PFSK-1 (cell line): ENCODE data around the gene NT5DC3.

ENCODE experiments used
- FOXP2 ChIP-seq: optimal IDR thresholded peaks from 2 replicates; pipeline ENCODE3; 2011; ENCODE audit warnings: borderline replicate concordance, control low read depth, inconsistent platforms; ENCODE audit not compliant: insufficient read depth; ENCODE audit errors: extremely low read length, extremely low read depth
- POLR2AphosphoS5 ChIP-seq: IDR thresholded peaks from 2 replicates; pipeline ENCODE4 v1.6.1; 2012; ENCODE audit warnings: low read depth, mild to moderate bottlenecking, control low read depth, low read length, moderate library complexity
- SIN3A ChIP-seq: IDR thresholded peaks from 2 replicates; pipeline ENCODE4 v1.6.1; 2012; ENCODE audit warnings: mild to moderate bottlenecking, low read length, moderate library complexity, borderline replicate concordance; ENCODE audit not compliant: insufficient read depth
- TAF1 ChIP-seq: IDR thresholded peaks from 2 replicates; pipeline ENCODE4 v1.6.1; 2012; ENCODE audit warnings: low read length, control low read depth, borderline replicate concordance; ENCODE audit not compliant: insufficient read depth
- TF ChIP-seq, protein P1 (sequence below), 2 experiments: IDR thresholded peaks; 2 replicates each; pipeline versions ENCODE4 v1.6.1 to v1.8.0; 2011 to 2012; ENCODE audit warnings: low read depth in 2 of 2, low read length in 2 of 2, control low read depth in 1 of 2, inconsistent platforms in 1 of 2, mild to moderate bottlenecking in 1 of 2, moderate library complexity in 1 of 2; ENCODE audit not compliant: insufficient read depth in 1 of 2

The NT5DC3 gene

DNA sequence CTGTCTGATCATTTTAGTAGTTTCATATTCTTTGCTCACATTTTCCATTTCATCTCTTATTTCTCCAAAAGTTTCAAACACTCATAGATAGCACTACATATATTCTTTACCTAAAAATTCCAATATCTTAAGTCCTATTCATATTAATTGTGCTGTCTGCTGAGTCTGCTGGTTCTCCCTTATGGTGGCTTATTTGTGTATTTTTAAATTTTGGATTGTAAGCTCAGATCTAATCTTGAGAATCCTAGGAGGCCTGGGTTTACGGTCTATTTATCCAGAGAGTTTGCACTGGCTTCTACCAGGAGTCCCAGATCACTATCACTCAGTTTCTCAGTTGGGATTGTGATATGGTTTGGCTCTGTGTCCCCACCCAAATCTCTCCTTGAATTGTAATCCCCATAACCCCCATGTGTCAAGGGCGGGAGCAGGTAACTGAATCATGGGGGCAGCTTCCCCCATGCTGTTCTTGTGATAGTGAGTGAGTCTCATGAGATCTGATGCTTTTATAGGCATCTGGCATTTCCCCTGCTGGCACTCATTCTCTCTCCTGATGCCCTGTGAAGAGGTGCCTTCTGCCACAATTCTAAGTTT, 10.2 kb downstream of the NT5DC3 start:
- no peak for TF ChIP-seq TAF1
- no peak for TF ChIP-seq FOXP2
- no peak for TF ChIP-seq SIN3A
- no peak for TF ChIP-seq POLR2AphosphoS5
- TF ChIP-seq, protein P1, sequence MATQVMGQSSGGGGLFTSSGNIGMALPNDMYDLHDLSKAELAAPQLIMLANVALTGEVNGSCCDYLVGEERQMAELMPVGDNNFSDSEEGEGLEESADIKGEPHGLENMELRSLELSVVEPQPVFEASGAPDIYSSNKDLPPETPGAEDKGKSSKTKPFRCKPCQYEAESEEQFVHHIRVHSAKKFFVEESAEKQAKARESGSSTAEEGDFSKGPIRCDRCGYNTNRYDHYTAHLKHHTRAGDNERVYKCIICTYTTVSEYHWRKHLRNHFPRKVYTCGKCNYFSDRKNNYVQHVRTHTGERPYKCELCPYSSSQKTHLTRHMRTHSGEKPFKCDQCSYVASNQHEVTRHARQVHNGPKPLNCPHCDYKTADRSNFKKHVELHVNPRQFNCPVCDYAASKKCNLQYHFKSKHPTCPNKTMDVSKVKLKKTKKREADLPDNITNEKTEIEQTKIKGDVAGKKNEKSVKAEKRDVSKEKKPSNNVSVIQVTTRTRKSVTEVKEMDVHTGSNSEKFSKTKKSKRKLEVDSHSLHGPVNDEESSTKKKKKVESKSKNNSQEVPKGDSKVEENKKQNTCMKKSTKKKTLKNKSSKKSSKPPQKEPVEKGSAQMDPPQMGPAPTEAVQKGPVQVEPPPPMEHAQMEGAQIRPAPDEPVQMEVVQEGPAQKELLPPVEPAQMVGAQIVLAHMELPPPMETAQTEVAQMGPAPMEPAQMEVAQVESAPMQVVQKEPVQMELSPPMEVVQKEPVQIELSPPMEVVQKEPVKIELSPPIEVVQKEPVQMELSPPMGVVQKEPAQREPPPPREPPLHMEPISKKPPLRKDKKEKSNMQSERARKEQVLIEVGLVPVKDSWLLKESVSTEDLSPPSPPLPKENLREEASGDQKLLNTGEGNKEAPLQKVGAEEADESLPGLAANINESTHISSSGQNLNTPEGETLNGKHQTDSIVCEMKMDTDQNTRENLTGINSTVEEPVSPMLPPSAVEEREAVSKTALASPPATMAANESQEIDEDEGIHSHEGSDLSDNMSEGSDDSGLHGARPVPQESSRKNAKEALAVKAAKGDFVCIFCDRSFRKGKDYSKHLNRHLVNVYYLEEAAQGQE (IDR thresholded peaks at IDR 0.05; ENCODE audit: insufficient read depth in 1 of 2, low read depth in 2 of 2, low read length in 2 of 2): no peak

- no peak for TF ChIP-seq SIN3A
- no peak for TF ChIP-seq TAF1
- TF ChIP-seq POLR2AphosphoS5: no peak
- TF ChIP-seq, protein P1 (IDR thresholded peaks at IDR 0.05; ENCODE audit: insufficient read depth in 1 of 2, low read depth in 2 of 2, low read length in 2 of 2): no peak
- no peak for TF ChIP-seq FOXP2
Observed at GRCh38 chr12:103830025-103830725, 10.9 kb downstream of the NT5DC3 start.

DNA sequence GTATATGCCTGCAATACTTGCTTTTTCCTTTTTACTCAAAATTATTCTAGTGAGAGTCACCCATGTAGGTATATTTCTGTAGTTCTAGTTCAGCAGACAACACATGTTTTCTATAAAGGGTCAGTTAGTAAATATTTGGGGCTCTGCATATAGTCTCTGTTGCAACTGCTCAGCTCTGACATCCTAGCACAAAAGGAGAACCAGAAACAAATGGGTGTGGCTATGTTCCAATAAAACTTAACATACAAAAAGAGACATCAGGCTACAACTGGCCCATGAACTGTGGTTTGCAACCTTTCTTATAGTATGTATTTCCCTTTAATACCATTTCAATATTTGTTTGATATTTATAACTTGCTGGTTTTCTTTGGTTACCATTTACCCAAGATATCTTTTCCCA, 11.9 kb downstream of the NT5DC3 start:
- TF ChIP-seq FOXP2 (no peak), TAF1 (no peak), SIN3A (no peak), POLR2AphosphoS5 (no peak)
- TF ChIP-seq, protein P1 (IDR thresholded peaks at IDR 0.05; ENCODE audit: insufficient read depth in 1 of 2, low read depth in 2 of 2, low read length in 2 of 2): no peak

DNA sequence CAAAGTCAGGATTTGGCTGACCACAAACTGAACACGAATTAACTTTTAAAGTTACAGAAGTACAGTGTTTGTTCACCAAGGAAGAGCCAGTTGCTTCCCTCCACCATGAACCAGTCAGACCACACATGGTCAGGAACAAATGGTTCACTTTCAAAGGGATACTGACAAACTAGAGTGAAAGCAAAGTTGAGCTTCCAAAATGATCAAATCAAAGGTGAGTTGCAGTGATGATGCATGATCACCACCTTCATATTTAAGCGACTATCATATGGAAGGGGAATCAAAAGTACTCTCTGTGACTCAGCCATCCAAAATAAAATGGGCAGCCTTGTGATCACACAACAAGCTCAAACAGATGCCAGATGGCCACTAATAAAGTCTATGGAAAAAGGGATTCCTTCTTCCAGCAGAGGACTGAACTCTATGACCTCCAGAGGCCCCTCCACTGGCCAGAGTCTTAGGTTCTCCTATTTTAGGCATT, 13.1 kb downstream of the NT5DC3 start:
- no peak for TF ChIP-seq TAF1
- TF ChIP-seq, protein P1 (IDR thresholded peaks at IDR 0.05; ENCODE audit: insufficient read depth in 1 of 2, low read depth in 2 of 2, low read length in 2 of 2): no peak
- TF ChIP-seq POLR2AphosphoS5: no peak
- TF ChIP-seq FOXP2: no peak
- no peak for TF ChIP-seq SIN3A

DNA sequence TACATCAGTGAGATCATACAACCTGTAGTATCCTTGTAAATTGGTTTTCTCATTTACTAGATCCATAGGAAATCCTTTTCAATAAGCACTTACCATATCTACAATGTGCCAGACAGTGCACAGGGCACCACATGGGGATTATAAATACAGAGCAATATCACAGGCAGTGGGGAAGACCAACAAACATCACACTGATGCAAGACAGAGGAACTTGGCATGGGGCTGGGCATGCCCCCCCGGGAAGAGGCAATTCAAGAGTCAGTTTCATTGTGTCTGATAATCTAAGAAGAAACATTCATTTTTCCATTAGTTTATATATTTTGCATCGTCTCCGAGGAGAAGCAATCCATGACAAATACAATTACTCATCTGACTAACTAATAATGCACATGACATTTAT, 16.2 kb downstream of the NT5DC3 start:
- TF ChIP-seq TAF1: no peak
- no peak for TF ChIP-seq POLR2AphosphoS5
- TF ChIP-seq, protein P1 (IDR thresholded peaks at IDR 0.05; ENCODE audit: insufficient read depth in 1 of 2, low read depth in 2 of 2, low read length in 2 of 2): no peak
- no peak for TF ChIP-seq SIN3A
- TF ChIP-seq FOXP2: no peak
